K562 (cell line): ENCODE results near the gene DNAJC19. TPM values are rescaled to one million over a fixed set of nuclear protein-coding genes. Genes with fewer than 3 reads are reported as not detected.

Source experiments
- ATAC-seq: fragments of 200-7000 bp; cut with Tn5 transposase; 3 replicates; pipeline ENCODE4 v1.9.1; 2020; ENCODE audit warnings: moderate library complexity
- BruUV-seq: library from RNA; stranded (reverse); fragments of 400-500 nt; replicated peaks from 2 replicates; lab custom pipeline; 2021; lab: Mats Ljungman, UMichigan
- CTCF ChIA-PET: fragments of 300-600 bp; formaldehyde crosslinking; extraction: SDS; loops from one replicate; lab custom pipeline; 2021; ENCODE audit warnings: low intra/inter-chr PET ratio; lab: Yijun Ruan, JAX
- POLR2A ChIA-PET: fragments of 300-600, 350-650 bp; sonication (Branson Sonifier 250); formaldehyde crosslinking; extraction: SDS; loops from one replicate; lab custom pipeline; 2021; ENCODE audit warnings: antibody characterized with exemption, inconsistent platforms; lab: Yijun Ruan, JAX
- DNase-seq, 4 experiments: peaks; one replicate each; pipeline versions ENCODE4 v3.0.0 to v3.0.0-alpha.2; 2011 to 2018; ENCODE audit warnings: low spot score in 3 of 4, mixed read lengths in 3 of 4; ENCODE audit errors: extremely low read depth in 1 of 4
- FAIRE-seq: peaks from 2 replicates; lab custom pipeline; 2011; peaks lifted over from hg19 to GRCh38; lab: Jason Lieb, UNC
- H2AFZ ChIP-seq: 2 replicates; pipeline ENCODE4 v1.6.0; 2011; ENCODE audit warnings: low read depth, low read length, control low read depth, inconsistent platforms
- H3K27ac ChIP-seq: fragments of 200-600 bp; 3 replicates; pipeline ENCODE4 v1.8.0; 2011; ENCODE audit warnings: low read depth, mild to moderate bottlenecking, control low read depth, inconsistent platforms, low read length, moderate library complexity, mixed read lengths; ENCODE audit errors: extremely low read depth
- H3K27me3 ChIP-seq, 2 experiments: fragments of 300-600 bp in 1 of 2; 2 replicates in 1 of 2; 3 replicates in 1 of 2; pipeline versions ENCODE4 v1.6.0 to v1.8.0; 2011; ENCODE audit warnings: inconsistent platforms in 2 of 2, low read length in 2 of 2, mild to moderate bottlenecking in 1 of 2, mixed read lengths in 1 of 2, moderate library complexity in 1 of 2; ENCODE audit not compliant: control insufficient read depth in 2 of 2, insufficient read depth in 2 of 2
- H3K36me3 ChIP-seq: fragments of 300-600 bp; 3 replicates; pipeline ENCODE4 v1.8.0; 2011; ENCODE audit warnings: mild to moderate bottlenecking, low read length, inconsistent platforms; ENCODE audit not compliant: control insufficient read depth, insufficient read depth
- H3K4me1 ChIP-seq, 2 experiments: fragments of 200-600 bp in 1 of 2; replicated peaks in 1 of 2; 2 replicates in 1 of 2; 3 replicates in 1 of 2; pipeline versions ENCODE4 v1.5.1 to v1.8.0; 2011; ENCODE audit warnings: inconsistent platforms in 2 of 2, low read length in 2 of 2, mild to moderate bottlenecking in 1 of 2, mixed read lengths in 1 of 2, moderate library complexity in 1 of 2; ENCODE audit not compliant: control insufficient read depth in 2 of 2, insufficient read depth in 2 of 2
- H3K4me2 ChIP-seq: 2 replicates; pipeline ENCODE4 v1.6.1; 2011; ENCODE audit warnings: low read length, control low read depth, inconsistent platforms, mixed read lengths; ENCODE audit not compliant: insufficient read depth
- H3K4me3 ChIP-seq: fragments of 200-600 bp; sonication (generic), shearing (Covaris generic); 2 replicates; pipeline ENCODE4 v1.5.1; 2016; ENCODE audit warnings: control low read depth, inconsistent platforms
- H3K79me2 ChIP-seq: fragments of 200-600 bp; 3 replicates; pipeline ENCODE4 v1.8.0; 2011; ENCODE audit warnings: low read length, inconsistent platforms; ENCODE audit not compliant: control insufficient read depth, insufficient read depth
- H3K9ac ChIP-seq, 2 experiments: 2 replicates each; pipeline versions ENCODE4 v1.6.0 to v1.6.1; 2011; ENCODE audit warnings: low read depth in 2 of 2, low read length in 2 of 2, control low read depth in 1 of 2, inconsistent platforms in 1 of 2, mild to moderate bottlenecking in 1 of 2, mixed read lengths in 1 of 2; ENCODE audit not compliant: insufficient read depth in 1 of 2
- H3K9me1 ChIP-seq: one replicate; pipeline ENCODE4 v1.6.0; 2011; ENCODE audit warnings: inconsistent platforms, mild to moderate bottlenecking, low read length, moderate library complexity; ENCODE audit not compliant: control insufficient read depth, insufficient read depth
- H3K9me3 ChIP-seq: replicated peaks from 2 replicates; pipeline ENCODE4 v1.5.1; 2011; ENCODE audit warnings: low read depth, low read length, inconsistent platforms; ENCODE audit not compliant: control insufficient read depth, insufficient read depth
- H4K20me1 ChIP-seq: replicated peaks from 2 replicates; pipeline ENCODE4 v1.6.1; 2011; ENCODE audit warnings: low read length, inconsistent platforms, mixed read lengths; ENCODE audit not compliant: control insufficient read depth, insufficient read depth
- EGR1 ChIP-seq: fragments of 450-650 bp; conservative IDR thresholded peaks from 2 replicates; pipeline ENCODE4 v1.6.1; 2017; ENCODE audit warnings: mild to moderate bottlenecking
- PCBP1 ChIP-seq: fragments of 200-400 bp; formaldehyde crosslinking; IDR thresholded peaks from 2 replicates; pipeline ENCODE4 v1.6.1; 2018; ENCODE audit warnings: mild to moderate bottlenecking, low read depth, low read length; ENCODE audit not compliant: poor library complexity, severe bottlenecking
- TCF7 ChIP-seq: sonication (generic); IDR thresholded peaks from 2 replicates; pipeline ENCODE4 v1.6.1; 2016; ENCODE audit warnings: antibody characterized with exemption, borderline replicate concordance
- U2AF2 ChIP-seq: fragments of 200-400 bp; formaldehyde crosslinking; optimal IDR thresholded peaks from 2 replicates; pipeline ENCODE3; 2017; ENCODE audit warnings: low read depth, mild to moderate bottlenecking, low read length
- WHSC1 ChIP-seq: IDR thresholded peaks from one replicate; pipeline ENCODE4 v1.6.1; 2012; ENCODE audit warnings: low read length, control low read depth, inconsistent platforms
- WGBS: fragments of 100-300 bp; shearing (Covaris generic); methylation state at CpG from one replicate; pipeline ENCODE4 v1.1.6; 2016; ENCODE audit warnings: low coverage, mixed read lengths; ENCODE audit not compliant: insufficient coverage; ENCODE audit errors: missing lambda C conversion rate; 5-methylcytosine and 5-hydroxymethylcytosine counted together
- in situ Hi-C: fragments of 300-500 bp; cut with MboI; formaldehyde crosslinking; loops from 4 replicates; pipeline ENCODE4 v1.15.0; 2018; ENCODE audit warnings: inconsistent platforms, mixed read lengths
- intact Hi-C: fragments of 100-400 bp; cut with micrococcal nuclease; formaldehyde crosslinking; loops from 2 replicates; pipeline ENCODE4 v1.14.2; 2022
- polyA plus RNA-seq, 8 experiments: library from polyadenylated mRNA; depleted of rRNA in 4 of 8; stranded (reverse) in 5 of 8; unstranded in 3 of 8; fragments of >200 nt; fragmentation: Nextera tagmentation in 2 of 8; fragmentation: Illumina TruSeq in 1 of 8; extraction: Ambion mirVana in 2 of 8; extraction: Trizol in 1 of 8; gene quantifications; 2 replicates each; pipeline versions ENCODE4 v1.2.1 to v1.2.3, GENCODE V29; 2011 to 2014; ENCODE audit warnings: inconsistent platforms in 1 of 8, missing spikeins in 1 of 8
- total RNA-seq, 7 experiments: library from RNA; depleted of rRNA in 6 of 7; stranded (reverse); fragments of >200 nt in 6 of 7; fragmentation: Illumina TruSeq in 2 of 7; extraction: Trizol in 2 of 7; gene quantifications; 2 replicates each; pipeline versions ENCODE4 v1.2.1 to v1.2.3, GENCODE V29; 2011 to 2021; ENCODE audit warnings: low replicate concordance in 1 of 7

DNAJC19 gene
- total and polyA plus RNA-seq, 9 of the 15 experiments (the other 6 are each of a cell fraction or from before 2014, with no cell fraction given) = 55.7 to 184 (median 99.1) TPM

GRCh38 chr3:181009225-181009624 lies 19.7 kb upstream of the DNAJC19 start:
- H3K4me3 ChIP-seq = no peak overlapping the region
- no peak overlapping the region for H3K9ac ChIP-seq
- DNase-seq (no peak), ATAC-seq (no peak), FAIRE-seq (no peak)
- POLR2A ChIA-PET = no interaction called here
- H3K79me2 ChIP-seq = no peaks in the 10 kb centered on the region
- intact Hi-C loops = no loop called here
- no peaks in the 10 kb centered on the region for H3K36me3 ChIP-seq
- CTCF ChIA-PET = no interaction called here
- H3K4me1 ChIP-seq = no peaks in the 10 kb centered on the region
- H4K20me1 ChIP-seq = no peaks in the 10 kb centered on the region
- no peaks in the 10 kb centered on the region for H3K9me3 ChIP-seq
- WGBS = 0% methylated on average over 5 of the region's 5 CpGs
- H3K27me3 ChIP-seq = no peaks in the 10 kb centered on the region
- TF ChIP-seq EGR1 = no peak
- no peak for TF ChIP-seq U2AF2
- no peak for TF ChIP-seq TCF7
- TF ChIP-seq, all 486 proteins: peak for 0
- Histone ChIP-seq H3K9me1 (no peaks in the 10 kb centered on the region), H3K27ac (no peak overlapping the region), H3K4me2 (no peak overlapping the region), H2AFZ (no peak overlapping the region)
- in situ Hi-C loops = no loop called here
- no TSS peak for BruUV-seq

- DNase-seq (no peak), ATAC-seq (no peak), FAIRE-seq (no peak)
- in situ Hi-C loops (no loop called here), intact Hi-C loops (no loop called here)
- Histone ChIP-seq H3K4me1 (no peaks in the 10 kb centered on the region), H3K79me2 (no peaks in the 10 kb centered on the region), H3K36me3 (no peaks in the 10 kb centered on the region), H2AFZ (no peak overlapping the region), H3K27ac (no peak overlapping the region), H3K9ac (no peak overlapping the region), H4K20me1 (no peaks in the 10 kb centered on the region), H3K4me2 (no peak overlapping the region), H3K4me3 (no peak overlapping the region), H3K9me3 (no peaks in the 10 kb centered on the region), H3K9me1 (no peaks in the 10 kb centered on the region), H3K27me3 (no peaks in the 10 kb centered on the region)
- TF ChIP-seq WHSC1 = no peak
- TF ChIP-seq PCBP1 = no peak
- POLR2A ChIA-PET = no interaction called here
- CTCF ChIA-PET = no interaction called here
- no TSS peak for BruUV-seq
- WGBS = 0% methylated on average over 1 of the region's 1 CpG
These were observed 19.3 kb upstream of the DNAJC19 start for GRCh38 chr3:181008796-181009195.
